Endothelial cell of umbilical vein (primary cell): Measurements from ENCODE around the gene KLF13. TPM values are rescaled to one million over a fixed set of nuclear protein-coding genes. Genes with fewer than 3 reads are reported as not detected.

Experiments used
- BruUV-seq: library from RNA; stranded (reverse); fragments of 400-500 nt; replicated peaks from 2 replicates; lab custom pipeline; 2021; lab: Mats Ljungman, UMichigan
- CTCF ChIA-PET: fragments of 300-600, 350-600 bp; sonication (Branson Sonifier 250); formaldehyde crosslinking; loops from one replicate; lab custom pipeline; 2021; ENCODE audit warnings: antibody characterized with exemption, inconsistent platforms; lab: Charles Lee
- POLR2A ChIA-PET: fragments of 300-600, 350-600 bp; sonication (Branson Sonifier 250); formaldehyde crosslinking; loops from one replicate; lab custom pipeline; 2021; ENCODE audit warnings: antibody characterized with exemption, inconsistent platforms; lab: Charles Lee
- DNase-seq: peaks from one replicate; pipeline ENCODE4 v3.0.0-alpha.2; 2011; ENCODE audit warnings: low read depth, low spot score
- FAIRE-seq: peaks from 2 replicates; lab custom pipeline; 2011; peaks lifted over from hg19 to GRCh38; lab: Jason Lieb, UNC
- H2AFZ ChIP-seq: 2 replicates; pipeline ENCODE4 v1.6.0; 2012; ENCODE audit warnings: low read depth, low read length, control low read depth, inconsistent platforms
- H3K27ac ChIP-seq: 2 replicates; pipeline ENCODE4 v1.5.1; 2011; ENCODE audit warnings: low read depth, mild to moderate bottlenecking, control low read depth, low read length, moderate library complexity; ENCODE audit not compliant: insufficient read depth
- H3K27me3 ChIP-seq, 2 experiments: 2 replicates each; pipeline versions ENCODE4 v1.6.0 to v1.6.1; 2011; ENCODE audit warnings: low read length in 2 of 2, mixed read lengths in 1 of 2; ENCODE audit not compliant: control insufficient read depth in 2 of 2, insufficient read depth in 2 of 2
- H3K36me3 ChIP-seq, 2 experiments: 2 replicates in 1 of 2; 3 replicates in 1 of 2; pipeline ENCODE4 v1.5.1; 2011; ENCODE audit warnings: low read length in 2 of 2, mild to moderate bottlenecking in 1 of 2, moderate library complexity in 1 of 2; ENCODE audit not compliant: control insufficient read depth in 2 of 2, insufficient read depth in 2 of 2; ENCODE audit errors: extremely low read depth in 1 of 2
- H3K4me1 ChIP-seq: 3 replicates; pipeline ENCODE4 v1.5.1; 2011; ENCODE audit warnings: mild to moderate bottlenecking, low read length; ENCODE audit not compliant: control insufficient read depth, insufficient read depth; ENCODE audit errors: extremely low read depth
- H3K4me2 ChIP-seq: 2 replicates; pipeline ENCODE4 v1.6.1; 2011; ENCODE audit warnings: low read length, control low read depth, mixed read lengths; ENCODE audit not compliant: insufficient read depth
- H3K4me3 ChIP-seq, 3 experiments: fragments of 200-600 bp in 1 of 3; sonication (generic), shearing (Covaris generic) in 1 of 3; replicated peaks in 1 of 3; 2 replicates each; pipeline ENCODE4 v1.5.1; 2011 to 2016; ENCODE audit warnings: control low read depth in 3 of 3, low read length in 3 of 3, mild to moderate bottlenecking in 2 of 3, inconsistent platforms in 1 of 3, low read depth in 1 of 3, moderate library complexity in 1 of 3; ENCODE audit not compliant: insufficient read depth in 1 of 3
- H3K79me2 ChIP-seq: 2 replicates; pipeline ENCODE4 v1.6.0; 2012; ENCODE audit warnings: low read length, inconsistent platforms; ENCODE audit not compliant: control insufficient read depth, insufficient read depth
- H3K9ac ChIP-seq: replicated peaks from 2 replicates; pipeline ENCODE3; 2011; ENCODE audit warnings: low read length, control low read depth; ENCODE audit not compliant: insufficient read depth; ENCODE audit errors: extremely low read depth
- H3K9me1 ChIP-seq: replicated peaks from 3 replicates; pipeline ENCODE4 v1.6.0; 2011; ENCODE audit warnings: mild to moderate bottlenecking, low read length; ENCODE audit not compliant: control insufficient read depth, insufficient read depth; ENCODE audit errors: extremely low read depth
- H3K9me3 ChIP-seq: replicated peaks from 2 replicates; pipeline ENCODE4 v1.5.1; 2012; ENCODE audit warnings: low read length, inconsistent platforms; ENCODE audit not compliant: control insufficient read depth, insufficient read depth
- H4K20me1 ChIP-seq: replicated peaks from 2 replicates; pipeline ENCODE3; 2011; ENCODE audit warnings: mild to moderate bottlenecking, low read length; ENCODE audit not compliant: control insufficient read depth, insufficient read depth; ENCODE audit errors: extremely low read depth
- EZH2 ChIP-seq: IDR thresholded peaks from 2 replicates; pipeline ENCODE4 v1.6.1; 2012; ENCODE audit warnings: borderline replicate concordance, low read depth, mild to moderate bottlenecking, moderate library complexity, low read length, inconsistent platforms; ENCODE audit not compliant: severe bottlenecking
- FOS ChIP-seq: IDR thresholded peaks from 2 replicates; pipeline ENCODE4 v1.6.1; 2011; ENCODE audit warnings: mild to moderate bottlenecking, low read length, moderate library complexity, borderline replicate concordance; ENCODE audit not compliant: insufficient read depth
- GATA2 ChIP-seq: IDR thresholded peaks from 2 replicates; pipeline ENCODE4 v1.7.0; 2011; ENCODE audit warnings: low read depth, mild to moderate bottlenecking, moderate library complexity, mixed read lengths, low read length; ENCODE audit not compliant: insufficient read length, insufficient read depth
- JUN ChIP-seq: IDR thresholded peaks from 2 replicates; pipeline ENCODE4 v1.6.1; 2011; ENCODE audit warnings: borderline replicate concordance, low read depth; ENCODE audit not compliant: insufficient read length, insufficient read depth
- MYC ChIP-seq: IDR thresholded peaks from one replicate; pipeline ENCODE4 v1.6.1; 2011; ENCODE audit warnings: mild to moderate bottlenecking, low read depth, low read length
- POLR2A ChIP-seq: IDR thresholded peaks from 2 replicates; pipeline ENCODE4 v1.6.1; 2012; ENCODE audit warnings: low read depth, mild to moderate bottlenecking, control low read depth, low read length
- POLR2AphosphoS5 ChIP-seq: IDR thresholded peaks from 2 replicates; pipeline ENCODE4 v1.6.1; 2012; ENCODE audit warnings: low read depth, mild to moderate bottlenecking, control low read depth, low read length, moderate library complexity; ENCODE audit not compliant: insufficient read depth
- dilution Hi-C: fragments of 300-500 bp; cut with MboI; formaldehyde crosslinking; loops from one replicate; pipeline ENCODE4 v1.15.0; 2019; ENCODE audit warnings: low sequenced_read_pairs; ENCODE audit not compliant: extremely low pct_ligation_motif_present
- intact Hi-C: fragments of 100-400 bp; cut with micrococcal nuclease; formaldehyde crosslinking; loops from one replicate; pipeline ENCODE4 v1.10.0; 2022
- polyA plus RNA-seq, 4 experiments: library from polyadenylated mRNA; depleted of rRNA in 3 of 4; stranded (reverse) in 3 of 4; unstranded in 1 of 4; fragments of >200 nt; gene quantifications; 2 replicates each; pipeline versions ENCODE4 v1.2.1 to v1.2.3, GENCODE V29; 2011 to 2012; ENCODE audit warnings: missing spikeins in 1 of 4
- total RNA-seq: library from RNA; stranded (reverse); gene quantifications from 2 replicates; pipeline ENCODE4 v1.2.3, GENCODE V29; 2021
- TF ChIP-seq, protein P1 (sequence below), 2 donors: IDR thresholded peaks; 1 replicate in 1 of 2; 2 replicates in 1 of 2; pipeline ENCODE4 v1.5.1; 2011; ENCODE audit warnings: low read length in 2 of 2, mild to moderate bottlenecking in 2 of 2, moderate library complexity in 2 of 2, control low read depth in 1 of 2, inconsistent platforms in 1 of 2, low read depth in 1 of 2; ENCODE audit not compliant: insufficient read depth in 1 of 2; ENCODE audit errors: extremely low read depth in 1 of 2
- TF ChIP-seq, protein P2 (sequence below): IDR thresholded peaks from 2 replicates; pipeline ENCODE4 v1.6.1; 2011; ENCODE audit not compliant: insufficient read depth, insufficient read length

The KLF13 gene
- total and polyA plus RNA-seq, 2 donors (not counting 3 experiments of a cell fraction or from before 2014, with no cell fraction given), result 10.1 to 31.9 TPM

DNA sequence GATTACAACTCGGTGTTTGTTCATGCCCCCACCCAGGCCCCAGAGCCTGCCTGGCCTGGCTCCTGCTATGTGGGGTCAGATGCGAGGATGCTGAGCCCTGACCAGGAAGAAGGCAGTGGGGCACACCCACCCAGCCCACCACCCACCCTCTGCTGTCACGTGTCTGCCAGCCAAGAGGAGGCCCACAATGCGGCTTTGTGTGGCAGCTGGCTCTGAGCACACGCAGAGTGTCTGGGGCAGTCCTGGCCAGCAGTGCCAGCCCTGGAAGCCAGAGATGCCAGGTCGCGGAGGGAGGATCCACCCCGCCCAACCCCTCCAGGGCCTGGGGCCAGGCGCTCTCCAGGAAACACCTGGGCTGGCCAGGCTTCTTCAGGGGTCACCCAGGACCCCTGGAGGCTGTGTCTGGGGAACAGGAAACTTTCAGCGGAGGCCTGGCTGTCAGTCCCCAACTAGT is 26.4 kb upstream of the KLF13 start:
- H3K4me3 ChIP-seq, result no peak overlapping the region
- H3K27ac ChIP-seq, result no peak overlapping the region
- FAIRE-seq (no peak), DNase-seq (no peak)
- intact Hi-C loops (no loop called here), dilution Hi-C loops (loop anchor here (25.0 kb wide), 1 partner anchor 88 kb away; no protein-coding TSS in a partner anchor)
- CTCF ChIA-PET, result no interaction called here
- H3K4me1 ChIP-seq, result no peaks in the 10 kb centered on the region
- H3K79me2 ChIP-seq, result no peaks in the 10 kb centered on the region
- no TSS peak for BruUV-seq
- peaks cover 11 to 17% of the 10 kb centered on the region in 2 experiments for H3K27me3 ChIP-seq
- no peaks in the 10 kb centered on the region for H3K9me3 ChIP-seq
- no peaks in the 10 kb centered on the region for H3K9me1 ChIP-seq
- TF ChIP-seq JUN (no peak), GATA2 (no peak), MYC (no peak), POLR2AphosphoS5 (no peak), EZH2 (no peak), FOS (no peak), POLR2A (no peak)
- TF ChIP-seq, protein P1, sequence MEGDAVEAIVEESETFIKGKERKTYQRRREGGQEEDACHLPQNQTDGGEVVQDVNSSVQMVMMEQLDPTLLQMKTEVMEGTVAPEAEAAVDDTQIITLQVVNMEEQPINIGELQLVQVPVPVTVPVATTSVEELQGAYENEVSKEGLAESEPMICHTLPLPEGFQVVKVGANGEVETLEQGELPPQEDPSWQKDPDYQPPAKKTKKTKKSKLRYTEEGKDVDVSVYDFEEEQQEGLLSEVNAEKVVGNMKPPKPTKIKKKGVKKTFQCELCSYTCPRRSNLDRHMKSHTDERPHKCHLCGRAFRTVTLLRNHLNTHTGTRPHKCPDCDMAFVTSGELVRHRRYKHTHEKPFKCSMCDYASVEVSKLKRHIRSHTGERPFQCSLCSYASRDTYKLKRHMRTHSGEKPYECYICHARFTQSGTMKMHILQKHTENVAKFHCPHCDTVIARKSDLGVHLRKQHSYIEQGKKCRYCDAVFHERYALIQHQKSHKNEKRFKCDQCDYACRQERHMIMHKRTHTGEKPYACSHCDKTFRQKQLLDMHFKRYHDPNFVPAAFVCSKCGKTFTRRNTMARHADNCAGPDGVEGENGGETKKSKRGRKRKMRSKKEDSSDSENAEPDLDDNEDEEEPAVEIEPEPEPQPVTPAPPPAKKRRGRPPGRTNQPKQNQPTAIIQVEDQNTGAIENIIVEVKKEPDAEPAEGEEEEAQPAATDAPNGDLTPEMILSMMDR (IDR thresholded peaks at IDR 0.05; ENCODE audit: extremely low read depth in 1 of 2, insufficient read depth in 1 of 2, low read depth in 1 of 2, low read length in 2 of 2), result no peak
- TF ChIP-seq, protein P2, sequence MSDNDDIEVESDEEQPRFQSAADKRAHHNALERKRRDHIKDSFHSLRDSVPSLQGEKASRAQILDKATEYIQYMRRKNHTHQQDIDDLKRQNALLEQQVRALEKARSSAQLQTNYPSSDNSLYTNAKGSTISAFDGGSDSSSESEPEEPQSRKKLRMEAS, result no peak
- no peaks in the 10 kb centered on the region for H3K36me3 ChIP-seq
- H4K20me1 ChIP-seq, result no peaks in the 10 kb centered on the region
- POLR2A ChIA-PET, result no interaction called here
- no peak overlapping the region for H2AFZ ChIP-seq
- no peak overlapping the region for H3K4me2 ChIP-seq
- H3K9ac ChIP-seq, result no peak overlapping the region
